Retina (tissue), 1 donor: ENCODE results near the gene AMACR.
"Not testable (repeated sequence)": the region's sequence is repeated elsewhere in the genome, so short reads cannot be mapped to it uniquely, and the experiment has no call there.

ENCODE experiments used
- DNase-seq: peaks from one replicate; pipeline ENCODE4 v3.0.0-alpha.2; 2016

Gene AMACR

GRCh38 chr5:34035756-34036155, 27.9 kb upstream of the AMACR start:
- DNase-seq, result no peak

DNA sequence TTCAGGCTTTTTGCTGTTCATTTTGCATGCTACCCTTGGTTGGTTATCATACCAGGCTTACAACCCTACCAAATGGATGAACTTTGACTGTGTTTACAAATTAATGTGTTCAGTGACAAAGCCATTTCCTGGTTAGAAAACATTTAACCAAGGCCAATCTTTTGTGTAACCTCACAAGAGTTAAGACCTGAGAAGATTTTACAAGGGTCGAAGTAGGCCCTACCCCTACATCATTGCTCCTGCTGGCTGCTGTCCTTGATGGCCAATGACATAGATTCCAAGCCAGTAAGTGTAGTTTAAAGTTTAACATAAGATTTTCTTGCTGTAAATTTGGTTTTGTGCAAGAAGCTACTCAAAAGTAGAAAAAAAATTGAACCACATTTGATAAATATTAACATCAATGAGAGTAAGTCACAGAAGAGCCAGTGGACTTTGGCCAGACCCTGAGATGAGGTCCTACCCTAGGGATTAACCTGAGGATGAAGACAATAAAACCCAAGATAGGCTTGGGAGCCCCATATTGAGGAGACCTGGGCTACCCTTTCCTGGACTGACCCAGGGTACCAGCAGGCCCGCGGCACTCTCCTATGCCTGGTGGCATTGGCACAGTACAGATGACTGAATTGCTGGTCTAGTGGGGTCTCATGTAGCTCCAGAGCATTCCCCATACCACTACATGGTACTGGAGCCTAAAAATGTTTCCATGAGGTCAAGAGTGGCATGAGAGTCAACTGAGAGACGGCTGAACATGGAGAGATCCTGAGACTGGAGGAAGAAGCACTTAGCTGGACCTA, 26.9 kb upstream of the AMACR start:
- no peak for DNase-seq

DNA sequence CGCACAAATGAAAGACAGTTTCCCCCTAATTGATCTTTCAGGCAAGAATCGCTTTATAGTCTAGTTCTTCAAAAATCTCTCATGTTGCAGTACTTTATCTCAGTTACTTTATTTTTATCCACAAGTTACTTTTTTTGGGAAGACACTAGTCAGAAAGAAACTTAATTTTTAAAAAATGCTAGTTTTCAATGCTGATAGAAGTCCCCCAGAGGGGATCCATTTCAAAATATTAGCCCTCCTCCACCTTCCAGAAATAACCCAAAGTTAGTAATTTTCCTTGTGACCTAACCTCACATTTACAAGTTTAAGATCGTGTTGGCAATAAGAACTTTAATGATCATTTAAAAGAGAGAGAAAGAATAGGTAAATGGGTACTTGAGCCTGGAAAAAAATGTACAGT, 24.1 kb upstream of the AMACR start:
- DNase-seq, result no peak

- no peak for DNase-seq
These were observed 23.3 kb upstream of the AMACR start for GRCh38 chr5:34031117-34031516.

DNA sequence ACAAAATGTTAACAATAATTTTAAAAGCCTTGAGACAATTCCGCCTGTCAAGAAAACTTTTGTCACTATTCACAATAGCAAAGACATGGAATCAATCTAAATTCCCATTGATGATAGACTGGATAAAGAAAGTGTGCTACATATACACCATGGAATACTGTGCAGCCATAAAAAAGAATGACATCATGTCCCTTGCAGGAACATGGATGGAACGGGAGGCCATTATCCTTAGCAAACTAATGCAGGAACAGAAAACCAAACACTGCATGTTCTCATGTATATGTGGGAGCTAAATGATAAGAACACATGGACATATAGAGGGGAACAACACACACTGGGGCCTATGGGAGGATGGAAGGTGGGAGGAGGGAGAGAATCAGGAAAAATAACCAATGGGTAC, 22.7 kb upstream of the AMACR start:
- not testable (repeated sequence) for DNase-seq

GRCh38 chr5:34030048-34030447, 22.2 kb upstream of the AMACR start:
- no peak for DNase-seq

- DNase-seq, result no peak
These were observed 20.5 kb upstream of the AMACR start for GRCh38 chr5:34028349-34028748.

GRCh38 chr5:34026089-34026761, 18.4 kb upstream of the AMACR start:
- no peak for DNase-seq

GRCh38 chr5:34022121-34022705, 14.4 kb upstream of the AMACR start:
- DNase-seq, result no peak

DNA sequence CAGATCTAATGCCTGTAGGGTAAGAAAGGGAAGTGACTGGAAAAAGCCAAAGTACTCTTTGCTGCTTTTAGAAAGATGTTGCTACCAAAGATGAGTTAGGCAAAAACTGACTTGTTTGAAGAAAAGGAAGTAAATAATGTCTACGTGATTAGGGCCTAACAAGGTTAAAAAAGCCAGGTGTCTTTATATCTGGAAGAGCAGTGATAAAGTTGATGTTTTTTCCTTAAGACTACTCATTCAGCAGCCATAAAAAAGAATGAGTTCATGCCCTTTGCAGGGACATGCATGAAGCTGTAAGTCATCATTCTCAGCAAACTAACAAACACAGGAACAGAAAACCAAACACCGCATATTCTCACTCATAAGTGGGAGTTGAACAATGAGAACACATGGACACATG, 13.5 kb upstream of the AMACR start:
- DNase-seq, result no peak

DNA sequence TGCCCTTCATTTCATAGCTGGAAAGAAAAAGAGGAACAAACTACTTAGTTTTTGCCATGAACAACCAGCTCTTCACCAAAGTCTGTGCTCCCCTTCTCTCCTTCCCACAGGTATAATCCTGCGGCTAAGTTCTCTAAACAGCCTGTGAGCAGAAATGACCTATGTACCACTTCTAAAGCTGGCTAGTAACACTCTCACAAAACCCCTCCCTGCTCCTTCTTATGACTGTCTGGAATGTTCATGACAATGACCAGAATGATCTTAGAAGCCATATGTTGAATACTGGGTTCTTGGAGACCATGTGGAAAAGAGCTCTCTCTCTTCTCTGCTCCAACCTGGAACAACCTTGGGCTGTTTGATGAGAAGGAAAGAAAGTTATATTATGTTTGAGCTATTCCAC, 12.9 kb upstream of the AMACR start:
- DNase-seq, result no peak

DNA sequence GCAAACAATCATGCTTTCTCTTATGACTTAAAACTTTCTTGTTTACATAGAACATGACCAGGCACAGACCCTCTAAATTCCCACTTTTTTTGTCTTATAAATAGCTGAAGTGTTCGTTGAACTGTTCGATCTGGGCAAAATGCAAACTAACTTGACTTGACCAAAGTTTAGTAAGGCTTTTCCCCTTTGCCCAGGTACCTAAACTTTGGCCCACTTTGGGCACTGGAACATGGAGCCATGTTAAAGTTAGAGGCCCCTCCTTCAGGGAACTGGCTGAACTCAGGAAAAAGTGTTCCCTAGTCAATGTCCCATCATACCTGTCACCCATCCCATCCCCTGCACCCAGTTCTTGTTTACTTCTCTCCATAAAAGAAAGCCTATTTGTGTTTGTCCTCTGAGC, 9.4 kb upstream of the AMACR start:
- DNase-seq, result no peak

- no peak for DNase-seq
These were observed 8.9 kb upstream of the AMACR start for GRCh38 chr5:34016750-34017149.

DNA sequence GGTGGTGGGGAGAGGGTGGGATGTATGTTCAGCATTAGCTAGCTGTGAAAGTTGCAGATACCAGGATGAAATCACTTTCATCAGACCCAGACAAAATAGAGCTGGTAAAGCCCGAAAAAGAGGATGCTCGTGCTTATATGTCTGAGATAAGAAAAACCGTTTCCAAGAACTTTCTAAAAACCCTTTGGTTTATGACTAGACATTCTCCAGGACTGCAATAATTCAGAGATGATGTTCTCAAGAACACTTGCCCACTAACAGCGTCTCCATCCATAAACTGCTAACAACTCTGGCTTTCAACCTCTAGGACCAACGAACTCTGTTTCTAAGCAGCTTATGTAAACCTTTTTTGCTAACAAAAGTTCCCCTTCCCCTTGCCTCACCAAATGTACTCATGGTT, 8.4 kb upstream of the AMACR start:
- no peak for DNase-seq

DNA sequence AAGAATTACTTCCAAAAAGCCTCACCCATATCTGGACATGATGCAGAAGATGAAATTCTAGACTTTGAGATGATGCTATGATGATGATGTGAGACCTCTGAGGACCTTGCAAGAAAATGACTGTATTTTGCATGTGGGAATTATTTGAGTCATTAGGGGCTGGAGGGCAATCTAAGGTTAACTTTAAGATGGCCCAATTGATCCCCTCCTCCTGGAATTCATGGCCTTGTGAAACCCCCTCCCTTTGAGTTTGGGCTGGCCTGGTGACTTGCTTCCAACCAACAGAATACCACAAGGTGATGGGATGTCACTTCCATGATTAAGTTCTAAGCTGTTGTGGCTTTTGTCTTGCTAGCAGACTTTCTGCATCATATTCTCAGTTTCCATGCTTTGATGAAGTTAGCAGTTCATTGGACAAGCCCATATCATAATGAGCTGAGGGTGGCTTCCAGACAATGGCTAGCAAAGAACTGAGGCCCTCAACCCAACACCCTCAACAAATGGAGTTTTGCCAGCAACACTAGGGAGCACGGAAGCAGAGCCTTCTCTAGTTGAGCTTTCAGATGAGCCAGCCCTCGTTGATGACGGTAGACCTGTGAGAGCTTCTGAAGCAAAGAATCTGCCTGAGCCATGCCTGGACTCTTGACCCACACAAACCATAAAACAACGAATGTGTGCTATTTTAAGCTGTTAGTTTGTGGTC, 7.4 kb upstream of the AMACR start:
- DNase-seq, result no peak

DNA sequence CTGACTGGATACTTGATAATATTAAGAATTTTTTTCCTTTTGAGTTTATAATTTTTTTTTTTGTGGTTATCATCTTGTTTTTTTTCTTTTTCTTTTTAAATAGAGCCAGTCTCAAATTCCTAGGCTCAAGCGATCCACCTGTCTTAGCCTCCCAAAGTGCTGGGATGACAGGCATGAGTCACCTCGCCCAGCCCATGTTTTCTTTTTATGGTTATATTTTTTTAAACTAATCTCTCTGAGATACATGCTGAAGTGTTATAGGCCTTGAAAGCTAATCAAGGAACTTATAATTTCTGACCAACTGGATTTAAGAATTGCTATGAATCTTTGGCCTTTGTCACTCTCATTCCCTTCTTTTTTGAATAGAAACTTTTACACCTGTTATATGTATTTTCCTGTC, 6.8 kb upstream of the AMACR start:
- no peak for DNase-seq

- no peak for DNase-seq
These were observed 5.7 kb upstream of the AMACR start for GRCh38 chr5:34013547-34013946.

- DNase-seq, result no peak
These were observed 4.9 kb upstream of the AMACR start for GRCh38 chr5:34012791-34013190.

DNA sequence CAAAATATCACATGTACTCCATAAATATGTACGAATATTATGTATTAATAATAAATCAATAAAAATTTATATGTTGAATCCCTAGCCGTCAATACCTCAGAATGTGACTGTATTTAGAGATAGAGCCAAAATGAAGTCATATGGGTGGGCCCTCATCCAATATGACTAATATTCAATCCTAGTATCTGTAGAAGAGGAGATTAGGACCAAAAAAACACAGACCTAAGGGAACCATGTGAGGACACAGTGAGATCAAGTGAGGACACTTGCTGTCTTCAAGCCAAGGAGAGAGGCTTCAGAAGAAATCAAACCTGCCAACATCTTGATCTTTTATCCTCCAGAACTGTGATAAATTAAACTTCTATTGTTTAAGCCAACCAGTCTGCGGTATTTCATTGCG, 3.7 kb upstream of the AMACR start:
- DNase-seq, result no peak

GRCh38 chr5:34010146-34010545, 2.3 kb upstream of the AMACR start:
- DNase-seq, result not testable (repeated sequence)

GRCh38 chr5:34009610-34010009, 1.8 kb upstream of the AMACR start:
- DNase-seq, result no peak

GRCh38 chr5:34008802-34009201, 952 bp upstream of the AMACR start:
- DNase-seq, result no peak

- no peak for DNase-seq
These were observed 639 bp downstream of the AMACR start for GRCh38 chr5:34007201-34007620.

DNA sequence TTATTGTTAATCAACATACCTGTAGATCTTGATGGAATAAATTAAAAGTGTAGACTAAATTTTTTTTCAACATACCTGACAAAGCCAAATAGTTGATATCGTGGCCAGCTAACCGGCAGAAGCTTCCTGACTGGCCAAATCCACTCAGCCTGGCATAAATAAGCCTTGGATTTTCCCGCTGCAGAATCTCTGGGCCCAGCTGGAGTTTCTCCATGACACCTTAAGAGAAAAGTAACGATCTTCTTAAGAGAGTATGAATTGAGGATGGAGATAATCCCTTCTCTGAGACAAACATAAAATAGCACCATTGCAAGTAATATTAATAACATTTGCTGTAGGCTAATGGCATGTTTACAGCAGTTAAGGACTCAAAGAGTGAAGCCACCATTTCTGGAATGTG, 2.2 kb downstream of the AMACR start:
- DNase-seq, result no peak
